CD4-positive, alpha-beta T cell treated with Interleukin-10 for 1 hour (primary cell): ENCODE measurements around the gene GPAM.
"Not testable (repeated sequence)": the region's sequence is repeated elsewhere in the genome, so short reads cannot be mapped to it uniquely, and the experiment has no call there.

Experiments used
- DNase-seq: peaks from one replicate; pipeline ENCODE4 v3.0.0-alpha.2; 2020

GPAM gene

GRCh38 chr10:112183329-112184051 is at the start of gene GPAM:
Gene GPAM (minus strand): TSS chr10:112183765. CDS start chr10:112181784, 1,981 bp downstream.
- peak; percentile 97 for DNase-seq

GRCh38 chr10:112232670-112233069 is 49.1 kb upstream of the GPAM start:
- DNase-seq = no peak

GRCh38 chr10:112231602-112232400 is 48.2 kb upstream of the GPAM start:
- no peak for DNase-seq

GRCh38 chr10:112230325-112230988 is 46.9 kb upstream of the GPAM start:
- no peak for DNase-seq

GRCh38 chr10:112229901-112230300 is 46.3 kb upstream of the GPAM start:
- DNase-seq = no peak

- no peak for DNase-seq
Measured at GRCh38 chr10:112229096-112229495, 45.5 kb upstream of the GPAM start.

GRCh38 chr10:112228366-112229088 is 45.0 kb upstream of the GPAM start:
- not testable (repeated sequence) for DNase-seq

- DNase-seq = no peak
Measured at GRCh38 chr10:112227331-112227987, 43.9 kb upstream of the GPAM start.

GRCh38 chr10:112226439-112227248 is 43.1 kb upstream of the GPAM start:
- DNase-seq = no peak

- no peak for DNase-seq
Measured at GRCh38 chr10:112225771-112226438, 42.3 kb upstream of the GPAM start.

- DNase-seq = no peak
Measured at GRCh38 chr10:112224933-112225529, 41.5 kb upstream of the GPAM start.

- no peak for DNase-seq
Measured at GRCh38 chr10:112223725-112224124, 40.2 kb upstream of the GPAM start.

- DNase-seq = no peak
Measured at GRCh38 chr10:112222799-112223198, 39.2 kb upstream of the GPAM start.

- no peak for DNase-seq
Measured at GRCh38 chr10:112221545-112221944, 38.0 kb upstream of the GPAM start.

GRCh38 chr10:112218960-112219359 is 35.4 kb upstream of the GPAM start:
- DNase-seq = no peak

- no peak for DNase-seq
Measured at GRCh38 chr10:112218036-112218390, 34.4 kb upstream of the GPAM start.

- DNase-seq = no peak
Measured at GRCh38 chr10:112217386-112218035, 33.9 kb upstream of the GPAM start.

GRCh38 chr10:112216966-112217365 is 33.4 kb upstream of the GPAM start:
- DNase-seq = no peak

- no peak for DNase-seq
Measured at GRCh38 chr10:112216151-112216550, 32.6 kb upstream of the GPAM start.

GRCh38 chr10:112215342-112215774 is 31.8 kb upstream of the GPAM start:
- DNase-seq = no peak
